OCI-LY3 (cell line): Measurements from ENCODE around the gene PHACTR2.

Experiments used
- CTCF ChIP-seq: fragments of 200-600, 300-600 bp; sonication (generic); IDR thresholded peaks from 2 replicates; pipeline ENCODE4 v1.5.1; 2014; ENCODE audit warnings: antibody characterized with exemption, low read length, low read depth
- EZH2phosphoT487 ChIP-seq: fragments of 200-600 bp; shearing (Covaris generic); IDR thresholded peaks from 2 replicates; pipeline ENCODE4 v1.6.1; 2018; ENCODE audit warnings: antibody characterized with exemption, mixed run types, low read depth

GRCh38 chr6:143806282-143807102, 128.7 kb downstream of the PHACTR2 start:
- TF ChIP-seq CTCF (no peak), EZH2phosphoT487 (no peak)
